Kidney (tissue), 14 donors: Measurements from ENCODE around the gene MEGF11. TPM values are rescaled to one million over a fixed set of nuclear protein-coding genes. Genes with fewer than 3 reads are reported as not detected.
A peak's percentile ranks its signal among the peaks of the same experiment; 100 is the strongest.

Experiments
- DNase-seq, 5 donors: peaks; one replicate each; pipeline ENCODE4 v3.0.0-alpha.2; 2013 to 2020
- FAIRE-seq: peaks from 2 replicates; lab custom pipeline; 2012; peaks lifted over from hg19 to GRCh38; lab: Jason Lieb, UNC
- H3K27ac ChIP-seq, 2 donors: one replicate each; pipeline ENCODE4 v1.7.0; 2013; ENCODE audit warnings: low read depth in 2 of 2, low read length in 2 of 2, inconsistent platforms in 1 of 2
- H3K27me3 ChIP-seq: one replicate; pipeline ENCODE4 v1.7.1; 2013; ENCODE audit warnings: low read length, inconsistent platforms; ENCODE audit not compliant: control insufficient read depth, insufficient read depth
- H3K36me3 ChIP-seq, 3 donors: one replicate each; pipeline versions ENCODE4 v1.7.0 to v1.7.1; 2013; ENCODE audit warnings: low read length in 3 of 3, control low read depth in 1 of 3, inconsistent platforms in 1 of 3; ENCODE audit not compliant: insufficient read depth in 3 of 3, control insufficient read depth in 2 of 3
- H3K4me1 ChIP-seq, 3 donors: one replicate each; pipeline versions ENCODE4 v1.7.0 to v1.7.1; 2013; ENCODE audit warnings: low read length in 3 of 3, inconsistent platforms in 1 of 3, low read depth in 1 of 3; ENCODE audit not compliant: control insufficient read depth in 2 of 3, insufficient read depth in 2 of 3
- H3K4me3 ChIP-seq, 3 donors: one replicate each; pipeline versions ENCODE4 v1.7.0 to v1.8.1; 2013; ENCODE audit warnings: low read length in 3 of 3, control low read depth in 1 of 3, inconsistent platforms in 1 of 3
- H3K9ac ChIP-seq, 3 donors: one replicate each; pipeline versions ENCODE4 v1.7.0 to v1.7.1; 2013; ENCODE audit warnings: low read length in 3 of 3, control low read depth in 1 of 3, inconsistent platforms in 1 of 3
- H3K9me3 ChIP-seq, 3 donors: one replicate each; pipeline versions ENCODE4 v1.7.0 to v1.7.1; 2013; ENCODE audit warnings: low read length in 3 of 3, control low read depth in 1 of 3, inconsistent platforms in 1 of 3; ENCODE audit not compliant: control insufficient read depth in 2 of 3, insufficient read depth in 1 of 3
- intact Hi-C: fragments of 100-400 bp; cut with DNase I; formaldehyde crosslinking; loops from one replicate; pipeline ENCODE4 v1.11.1; 2022
- polyA plus RNA-seq: library from polyadenylated mRNA; stranded (reverse); fragments of 350-450 nt; fragmentation: Illumina TruSeq; extraction: RNeasy Lipid Tissue Mini Kit (QIAGEN cat#74804); gene quantifications from one replicate; pipeline ENCODE4 v1.2.3, GENCODE V29; 2014; ENCODE audit warnings: low read depth, low replicate concordance; ENCODE audit not compliant: insufficient read depth
- total RNA-seq: library from RNA; stranded (reverse); fragmentation: NEBNext Ultra II Directional; extraction: Animal tissue kit (Norgen Biotek cat#: 25700); gene quantifications from one replicate; pipeline ENCODE4 v1.2.1, GENCODE V29; 2021
- TF ChIP-seq, protein P1 (sequence below): IDR thresholded peaks from 3 replicates; pipeline ENCODE4 v1.5.1; 2012; ENCODE audit warnings: mild to moderate bottlenecking, moderate library complexity, borderline replicate concordance; ENCODE audit not compliant: insufficient read depth; ENCODE audit errors: extremely low read depth
- donor health status: control.
- donor health status: control.
- donor health status: control.
- donor health status: control.
- donor health status: control.
- donor health status: DM: yes; HTN: yes; CAD: no.
- donor health status: Normal renal cell carcinoma (clear cell type).

MEGF11 gene
- total and polyA plus RNA-seq, 2 donors from 2014 or later, result 10.4 to 41.8 TPM

- no peak for FAIRE-seq
- Histone ChIP-seq H3K27ac (no peak overlapping the region), H3K4me1 (peaks cover 0 to 4% (median 2%) of the 10 kb centered on the region in 3 donors), H3K27me3 (no peaks in the 10 kb centered on the region), H3K9me3 (no peaks in the 10 kb centered on the region), H3K9ac (no peak overlapping the region), H3K36me3 (no peaks in the 10 kb centered on the region), H3K4me3 (no peak overlapping the region)
- intact Hi-C loops, result no loop called here
- DNase-seq, result no peak
- TF ChIP-seq, protein P1, sequence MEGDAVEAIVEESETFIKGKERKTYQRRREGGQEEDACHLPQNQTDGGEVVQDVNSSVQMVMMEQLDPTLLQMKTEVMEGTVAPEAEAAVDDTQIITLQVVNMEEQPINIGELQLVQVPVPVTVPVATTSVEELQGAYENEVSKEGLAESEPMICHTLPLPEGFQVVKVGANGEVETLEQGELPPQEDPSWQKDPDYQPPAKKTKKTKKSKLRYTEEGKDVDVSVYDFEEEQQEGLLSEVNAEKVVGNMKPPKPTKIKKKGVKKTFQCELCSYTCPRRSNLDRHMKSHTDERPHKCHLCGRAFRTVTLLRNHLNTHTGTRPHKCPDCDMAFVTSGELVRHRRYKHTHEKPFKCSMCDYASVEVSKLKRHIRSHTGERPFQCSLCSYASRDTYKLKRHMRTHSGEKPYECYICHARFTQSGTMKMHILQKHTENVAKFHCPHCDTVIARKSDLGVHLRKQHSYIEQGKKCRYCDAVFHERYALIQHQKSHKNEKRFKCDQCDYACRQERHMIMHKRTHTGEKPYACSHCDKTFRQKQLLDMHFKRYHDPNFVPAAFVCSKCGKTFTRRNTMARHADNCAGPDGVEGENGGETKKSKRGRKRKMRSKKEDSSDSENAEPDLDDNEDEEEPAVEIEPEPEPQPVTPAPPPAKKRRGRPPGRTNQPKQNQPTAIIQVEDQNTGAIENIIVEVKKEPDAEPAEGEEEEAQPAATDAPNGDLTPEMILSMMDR, result no peak
Observed at GRCh38 chr15:66126456-66126855, 127.1 kb downstream of the MEGF11 start.

- intact Hi-C loops, result no loop called here
- H3K9me3 ChIP-seq, result no peaks in the 10 kb centered on the region
- FAIRE-seq, result no peak
Observed at GRCh38 chr15:66126031-66126441, 127.5 kb downstream of the MEGF11 start.

GRCh38 chr15:66124651-66125050 is 128.9 kb downstream of the MEGF11 start:
- H3K9me3 ChIP-seq, result no peaks in the 10 kb centered on the region
- TF ChIP-seq, protein P1, result no peak
- DNase-seq (no peak), FAIRE-seq (no peak)
- intact Hi-C loops, result no loop called here
- no peak overlapping the region for H3K27ac ChIP-seq
- H3K27me3 ChIP-seq, result no peaks in the 10 kb centered on the region
- no peak overlapping the region for H3K4me3 ChIP-seq
- H3K9ac ChIP-seq, result no peak overlapping the region
- no peaks in the 10 kb centered on the region for H3K36me3 ChIP-seq
- peaks cover 0 to 4% (median 2%) of the 10 kb centered on the region in 3 donors for H3K4me1 ChIP-seq

More at GRCh38 chr15:66126031-66126441, 127.5 kb downstream of the MEGF11 start:
- H3K36me3 ChIP-seq, result no peaks in the 10 kb centered on the region
- TF ChIP-seq, protein P1, result no peak
- H3K9ac ChIP-seq, result no peak overlapping the region
- H3K4me1 ChIP-seq, result peaks cover 0 to 4% (median 2%) of the 10 kb centered on the region in 3 donors
- H3K27me3 ChIP-seq, result no peaks in the 10 kb centered on the region
- DNase-seq, result peak in 1 of 5 donors; percentile 42
- no peak overlapping the region for H3K27ac ChIP-seq
- H3K4me3 ChIP-seq, result no peak overlapping the region

GRCh38 chr15:66123799-66124198 is 129.8 kb downstream of the MEGF11 start:
- no peaks in the 10 kb centered on the region for H3K9me3 ChIP-seq
- no peak overlapping the region for H3K27ac ChIP-seq
- intact Hi-C loops, result no loop called here
- no peak overlapping the region for H3K4me3 ChIP-seq
- DNase-seq (no peak), FAIRE-seq (no peak)
- peaks cover 0 to 2% (median 0%) of the 10 kb centered on the region in 3 donors for H3K4me1 ChIP-seq
- H3K9ac ChIP-seq, result no peak overlapping the region
- TF ChIP-seq, protein P1, result no peak
- H3K27me3 ChIP-seq, result no peaks in the 10 kb centered on the region
- H3K36me3 ChIP-seq, result no peaks in the 10 kb centered on the region
